HCT116 (cell line): ENCODE measurements around the gene ATG101. TPM values are rescaled to one million over a fixed set of nuclear protein-coding genes. Genes with fewer than 3 reads are reported as not detected.

Experiments used
- ATAC-seq: fragments of 200-7000 bp; cut with Tn5 transposase; 2 replicates; pipeline ENCODE4 v1.9.1; 2020; ENCODE audit warnings: mild to moderate bottlenecking, moderate library complexity
- BruUV-seq: library from RNA; stranded (reverse); fragments of 400-500 nt; replicated peaks from 2 replicates; lab custom pipeline; 2021; lab: Mats Ljungman, UMichigan
- CTCF ChIA-PET: fragments of 300-600 bp; sonication (Branson Sonifier 250); formaldehyde crosslinking; loops from one replicate; lab custom pipeline; 2021; ENCODE audit warnings: antibody characterized with exemption; lab: Charles Lee
- POLR2A ChIA-PET: fragments of 300-600, 350-600 bp; sonication (Branson Sonifier 250); formaldehyde crosslinking; loops from one replicate; lab custom pipeline; 2021; ENCODE audit warnings: antibody characterized with exemption; lab: Charles Lee
- RAD21 ChIA-PET, 2 experiments: fragments of 300-600 bp; sonication (Branson Sonifier 250); formaldehyde crosslinking; loops; one replicate each; lab custom pipeline; 2023; ENCODE audit warnings: low total read pairs in 2 of 2; ENCODE audit not compliant: uncharacterized antibody in 2 of 2, unreplicated experiment in 2 of 2, low non-redundant PET in 1 of 2; lab: Charles Lee
- DNase-seq: peaks from one replicate; pipeline ENCODE4 v3.0.0-alpha.2; 2010; ENCODE audit warnings: low read depth, low spot score
- H2AFZ ChIP-seq: fragments of 200-600 bp; shearing (Covaris generic), sonication (generic); 2 replicates; pipeline ENCODE4 v1.6.1; 2017; ENCODE audit warnings: low read depth, mixed run types, mixed read lengths, antibody characterized with exemption, low read length; ENCODE audit not compliant: poor library complexity, severe bottlenecking
- H3K27ac ChIP-seq: 2 replicates; pipeline ENCODE4 v1.5.1; 2012; ENCODE audit warnings: low read depth, low read length
- H3K27me3 ChIP-seq: fragments of 200-600 bp; sonication (generic); 2 replicates; pipeline ENCODE4 v1.6.1; 2016; ENCODE audit warnings: mixed run types, low read length, mixed read lengths; ENCODE audit not compliant: insufficient read depth
- H3K36me3 ChIP-seq, 2 experiments: fragments of 200-500 bp in 1 of 2; fragments of 200-600 bp in 1 of 2; sonication (Bioruptor generic) in 1 of 2; sonication (generic) in 1 of 2; 2 replicates each; pipeline versions ENCODE4 v1.5.1 to v1.6.1; 2014 to 2016; ENCODE audit warnings: low read length in 2 of 2, inconsistent platforms in 1 of 2, mixed read lengths in 1 of 2, mixed run types in 1 of 2; ENCODE audit not compliant: insufficient read depth in 2 of 2, control insufficient read depth in 1 of 2
- H3K4me1 ChIP-seq, 2 experiments: fragments of 200-600 bp in 1 of 2; sonication (generic) in 1 of 2; 2 replicates each; pipeline versions ENCODE4 v1.5.1 to v1.6.1; 2012 to 2017; ENCODE audit warnings: low read length in 2 of 2, inconsistent platforms in 1 of 2, mild to moderate bottlenecking in 1 of 2, mixed read lengths in 1 of 2, mixed run types in 1 of 2, moderate library complexity in 1 of 2; ENCODE audit not compliant: insufficient read depth in 2 of 2, control insufficient read depth in 1 of 2
- H3K4me2 ChIP-seq: fragments of 200-600 bp; sonication (generic); 2 replicates; pipeline ENCODE4 v1.6.1; 2017; ENCODE audit warnings: mixed run types, low read length, mixed read lengths
- H3K4me3 ChIP-seq, 2 experiments: fragments of 200-600 bp in 1 of 2; sonication (generic) in 1 of 2; replicated peaks in 1 of 2; 2 replicates each; pipeline ENCODE4 v1.5.1; 2011 to 2016; ENCODE audit warnings: low read length in 2 of 2, control low read depth in 1 of 2, low read depth in 1 of 2, mild to moderate bottlenecking in 1 of 2, mixed read lengths in 1 of 2, mixed run types in 1 of 2
- H3K79me2 ChIP-seq: fragments of 200-600 bp; sonication (generic); 2 replicates; pipeline ENCODE4 v1.6.1; 2017; ENCODE audit warnings: mild to moderate bottlenecking, mixed run types, low read length, moderate library complexity, mixed read lengths; ENCODE audit not compliant: insufficient read depth
- H3K9ac ChIP-seq: fragments of 200-600 bp; sonication (generic); 2 replicates; pipeline ENCODE4 v1.6.1; 2016; ENCODE audit warnings: low read length, mixed read lengths
- H3K9me2 ChIP-seq: fragments of 200-600 bp; sonication (generic), shearing (Covaris generic); 2 replicates; pipeline ENCODE4 v1.6.1; 2017; ENCODE audit warnings: mixed run types, mild to moderate bottlenecking, moderate library complexity; ENCODE audit not compliant: insufficient read depth
- H3K9me3 ChIP-seq, 2 experiments: fragments of 200-500 bp in 1 of 2; fragments of 200-600 bp in 1 of 2; sonication (Bioruptor generic) in 1 of 2; sonication (generic) in 1 of 2; 2 replicates each; pipeline ENCODE4 v1.6.1; 2014 to 2017; ENCODE audit warnings: low read length in 2 of 2, mixed read lengths in 2 of 2, inconsistent platforms in 1 of 2, low read depth in 1 of 2, mild to moderate bottlenecking in 1 of 2, mixed run types in 1 of 2, moderate library complexity in 1 of 2; ENCODE audit not compliant: control insufficient read depth in 1 of 2, insufficient read depth in 1 of 2
- H4K20me1 ChIP-seq: fragments of 200-600 bp; sonication (generic), shearing (Covaris generic); 2 replicates; pipeline ENCODE4 v1.6.1; 2017; ENCODE audit warnings: mixed run types, mild to moderate bottlenecking, moderate library complexity; ENCODE audit not compliant: insufficient read depth
- CBX3 ChIP-seq: IDR thresholded peaks from 2 replicates; pipeline ENCODE4 v1.6.1; 2012; ENCODE audit warnings: low read depth
- CEBPB ChIP-seq: IDR thresholded peaks from 2 replicates; pipeline ENCODE4 v1.6.1; 2012; ENCODE audit warnings: low read depth
- EZH2phosphoT487 ChIP-seq: fragments of 200-600 bp; IDR thresholded peaks from 2 replicates; pipeline ENCODE4 v1.6.1; 2018; ENCODE audit warnings: antibody characterized with exemption, borderline replicate concordance
- FOSL1 ChIP-seq: IDR thresholded peaks from 2 replicates; pipeline ENCODE4 v1.6.1; 2012; ENCODE audit warnings: low read depth
- SP1 ChIP-seq: IDR thresholded peaks from 2 replicates; pipeline ENCODE4 v1.6.1; 2012; ENCODE audit warnings: low read depth
- TCF7L2 ChIP-seq: IDR thresholded peaks from 2 replicates; pipeline ENCODE4 v1.7.0; 2011; ENCODE audit warnings: borderline replicate concordance, inconsistent platforms; ENCODE audit not compliant: insufficient read depth, insufficient read length; ENCODE audit errors: extremely low read depth
- ZFX ChIP-seq: fragments of 450-650 bp; IDR thresholded peaks from 2 replicates; pipeline ENCODE4 v1.6.1; 2017
- intact Hi-C: fragments of 100-400 bp; cut with micrococcal nuclease; formaldehyde crosslinking; loops from 2 replicates; pipeline ENCODE4 v1.10.0; 2022
- total RNA-seq: library from RNA; stranded (reverse); gene quantifications from one replicate; pipeline ENCODE4 v1.2.1, GENCODE V29; 2021; ENCODE audit not compliant: unreplicated experiment
- TF ChIP-seq, protein P1 (sequence below): IDR thresholded peaks from 2 replicates; pipeline ENCODE4 v1.6.1; 2012; ENCODE audit warnings: low read depth
- TF ChIP-seq, protein P2 (sequence below): IDR thresholded peaks from 2 replicates; pipeline ENCODE4 v1.6.1; 2012
- TF ChIP-seq, protein P3 (sequence below), 3 experiments: fragments of 200-600 bp in 1 of 3; sonication (generic) in 1 of 3; IDR thresholded peaks in 2 of 3; conservative IDR thresholded peaks in 1 of 3; 2 replicates each; pipeline ENCODE4 v1.5.1; 2012 to 2017; ENCODE audit warnings: low read depth in 2 of 3, low read length in 2 of 3, antibody characterized with exemption in 1 of 3, borderline replicate concordance in 1 of 3, control low read depth in 1 of 3, mild to moderate bottlenecking in 1 of 3, mixed read lengths in 1 of 3, mixed run types in 1 of 3, moderate library complexity in 1 of 3; ENCODE audit not compliant: insufficient read depth in 1 of 3

Gene ATG101
- total RNA-seq, 1 experiment from 2014 or later: 49.2 TPM

DNA sequence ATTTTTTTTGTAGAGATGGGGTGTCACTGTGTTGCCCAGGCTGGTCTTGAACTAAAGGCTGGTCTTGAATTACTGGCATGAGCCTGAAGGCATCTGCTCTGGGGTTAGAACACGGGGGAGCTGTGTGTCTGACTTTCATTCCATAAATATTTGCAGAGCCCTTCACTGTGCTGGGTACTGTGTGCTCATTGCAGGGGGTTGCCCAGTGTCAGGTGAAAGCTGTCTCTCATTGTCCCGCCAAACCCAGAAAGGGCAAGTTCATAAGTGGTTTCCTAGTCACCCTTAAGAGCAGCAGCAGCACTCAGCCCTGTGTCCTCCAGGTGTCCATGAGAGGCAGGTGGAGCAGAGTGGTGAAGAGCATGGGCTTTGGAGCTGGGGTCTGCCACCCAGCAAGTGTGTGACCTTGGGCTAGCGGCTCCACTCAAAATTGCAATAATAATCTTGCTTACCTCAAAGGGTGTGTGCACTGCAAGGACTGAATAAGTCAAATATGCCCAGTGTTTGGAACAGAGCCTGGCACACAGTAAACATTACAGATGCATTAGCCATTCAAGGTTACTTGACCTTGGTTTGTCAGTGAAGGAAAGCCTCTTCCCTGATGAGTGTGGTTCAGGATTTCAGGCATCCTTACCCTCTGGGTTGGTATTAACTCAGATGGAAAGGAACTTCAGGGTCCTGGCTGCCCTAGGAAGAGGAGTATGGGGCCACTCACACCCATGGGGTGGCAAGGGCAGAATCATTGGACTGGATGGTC, 5.4 kb downstream of the ATG101 start (continued):
- TF ChIP-seq, protein P1, sequence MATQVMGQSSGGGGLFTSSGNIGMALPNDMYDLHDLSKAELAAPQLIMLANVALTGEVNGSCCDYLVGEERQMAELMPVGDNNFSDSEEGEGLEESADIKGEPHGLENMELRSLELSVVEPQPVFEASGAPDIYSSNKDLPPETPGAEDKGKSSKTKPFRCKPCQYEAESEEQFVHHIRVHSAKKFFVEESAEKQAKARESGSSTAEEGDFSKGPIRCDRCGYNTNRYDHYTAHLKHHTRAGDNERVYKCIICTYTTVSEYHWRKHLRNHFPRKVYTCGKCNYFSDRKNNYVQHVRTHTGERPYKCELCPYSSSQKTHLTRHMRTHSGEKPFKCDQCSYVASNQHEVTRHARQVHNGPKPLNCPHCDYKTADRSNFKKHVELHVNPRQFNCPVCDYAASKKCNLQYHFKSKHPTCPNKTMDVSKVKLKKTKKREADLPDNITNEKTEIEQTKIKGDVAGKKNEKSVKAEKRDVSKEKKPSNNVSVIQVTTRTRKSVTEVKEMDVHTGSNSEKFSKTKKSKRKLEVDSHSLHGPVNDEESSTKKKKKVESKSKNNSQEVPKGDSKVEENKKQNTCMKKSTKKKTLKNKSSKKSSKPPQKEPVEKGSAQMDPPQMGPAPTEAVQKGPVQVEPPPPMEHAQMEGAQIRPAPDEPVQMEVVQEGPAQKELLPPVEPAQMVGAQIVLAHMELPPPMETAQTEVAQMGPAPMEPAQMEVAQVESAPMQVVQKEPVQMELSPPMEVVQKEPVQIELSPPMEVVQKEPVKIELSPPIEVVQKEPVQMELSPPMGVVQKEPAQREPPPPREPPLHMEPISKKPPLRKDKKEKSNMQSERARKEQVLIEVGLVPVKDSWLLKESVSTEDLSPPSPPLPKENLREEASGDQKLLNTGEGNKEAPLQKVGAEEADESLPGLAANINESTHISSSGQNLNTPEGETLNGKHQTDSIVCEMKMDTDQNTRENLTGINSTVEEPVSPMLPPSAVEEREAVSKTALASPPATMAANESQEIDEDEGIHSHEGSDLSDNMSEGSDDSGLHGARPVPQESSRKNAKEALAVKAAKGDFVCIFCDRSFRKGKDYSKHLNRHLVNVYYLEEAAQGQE: no peak
- no peak for TF ChIP-seq SP1
- TF ChIP-seq, protein P2, sequence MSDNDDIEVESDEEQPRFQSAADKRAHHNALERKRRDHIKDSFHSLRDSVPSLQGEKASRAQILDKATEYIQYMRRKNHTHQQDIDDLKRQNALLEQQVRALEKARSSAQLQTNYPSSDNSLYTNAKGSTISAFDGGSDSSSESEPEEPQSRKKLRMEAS: no peak
- no peak for TF ChIP-seq FOSL1
- TF ChIP-seq CBX3: no peak
- no peak for TF ChIP-seq EZH2phosphoT487
- no peak for TF ChIP-seq CEBPB
- TF ChIP-seq ZFX: no peak
- TF ChIP-seq TCF7L2: no peak

DNA sequence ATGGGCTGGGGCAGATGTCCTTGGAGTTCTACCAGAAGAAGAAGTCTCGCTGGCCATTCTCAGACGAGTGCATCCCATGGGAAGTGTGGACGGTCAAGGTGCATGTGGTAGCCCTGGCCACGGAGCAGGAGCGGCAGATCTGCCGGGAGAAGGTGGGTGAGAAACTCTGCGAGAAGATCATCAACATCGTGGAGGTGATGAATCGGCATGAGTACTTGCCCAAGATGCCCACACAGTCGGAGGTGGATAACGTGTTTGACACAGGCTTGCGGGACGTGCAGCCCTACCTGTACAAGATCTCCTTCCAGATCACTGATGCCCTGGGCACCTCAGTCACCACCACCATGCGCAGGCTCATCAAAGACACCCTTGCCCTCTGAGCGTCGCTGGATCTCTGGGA, 7.0 kb downstream of the ATG101 start:
- H3K9me2 ChIP-seq: no peaks in the 10 kb centered on the region
- H3K4me3 ChIP-seq: no peak overlapping the region
- no peaks in the 10 kb centered on the region; a peak in 1 of 4 replicates for H3K4me1 ChIP-seq
- CTCF ChIA-PET: no interaction called here
- no peak overlapping the region for H3K27ac ChIP-seq
- TF ChIP-seq, protein P3, sequence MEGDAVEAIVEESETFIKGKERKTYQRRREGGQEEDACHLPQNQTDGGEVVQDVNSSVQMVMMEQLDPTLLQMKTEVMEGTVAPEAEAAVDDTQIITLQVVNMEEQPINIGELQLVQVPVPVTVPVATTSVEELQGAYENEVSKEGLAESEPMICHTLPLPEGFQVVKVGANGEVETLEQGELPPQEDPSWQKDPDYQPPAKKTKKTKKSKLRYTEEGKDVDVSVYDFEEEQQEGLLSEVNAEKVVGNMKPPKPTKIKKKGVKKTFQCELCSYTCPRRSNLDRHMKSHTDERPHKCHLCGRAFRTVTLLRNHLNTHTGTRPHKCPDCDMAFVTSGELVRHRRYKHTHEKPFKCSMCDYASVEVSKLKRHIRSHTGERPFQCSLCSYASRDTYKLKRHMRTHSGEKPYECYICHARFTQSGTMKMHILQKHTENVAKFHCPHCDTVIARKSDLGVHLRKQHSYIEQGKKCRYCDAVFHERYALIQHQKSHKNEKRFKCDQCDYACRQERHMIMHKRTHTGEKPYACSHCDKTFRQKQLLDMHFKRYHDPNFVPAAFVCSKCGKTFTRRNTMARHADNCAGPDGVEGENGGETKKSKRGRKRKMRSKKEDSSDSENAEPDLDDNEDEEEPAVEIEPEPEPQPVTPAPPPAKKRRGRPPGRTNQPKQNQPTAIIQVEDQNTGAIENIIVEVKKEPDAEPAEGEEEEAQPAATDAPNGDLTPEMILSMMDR (IDR thresholded peaks at IDR 0.05 in 2 of 3, conservative IDR thresholded peaks at IDR 0.05 in 1 of 3; ENCODE audit: borderline replicate concordance in 1 of 3, insufficient read depth in 1 of 3, low read depth in 2 of 3, low read length in 2 of 3): no peak
- TF ChIP-seq, all 23 proteins: peak for 0
- BruUV-seq: no TSS peak
- DNase-seq (no peak), ATAC-seq (no peak)
- no peak overlapping the region for H2AFZ ChIP-seq
- H3K9me3 ChIP-seq: no peaks in the 10 kb centered on the region
- intact Hi-C loops: no loop called here
- peaks cover 49% of the 10 kb centered on the region for H3K79me2 ChIP-seq
- H3K4me2 ChIP-seq: no peak overlapping the region
- ChIA-PET RAD21 (no interaction called here), POLR2A (no interaction called here)
- H4K20me1 ChIP-seq: no peaks in the 10 kb centered on the region
- peaks cover 41 to 44% of the 10 kb centered on the region in 2 experiments; a peak in 3 of 4 replicates for H3K36me3 ChIP-seq
- H3K9ac ChIP-seq: no peak overlapping the region
- no peaks in the 10 kb centered on the region for H3K27me3 ChIP-seq
